ENCODE data around the gene ID3.
A peak's percentile ranks its signal among the peaks of the same experiment; 100 is the strongest.

The ID3 gene

GRCh38 chr1:23570001-23570691 lies 10.8 kb upstream of the ID3 start:
- no peak overlapping the region for H3K9ac ChIP-seq (ENCODE audit: low read length)
- no peaks in the 10 kb centered on the region for H3K27me3 ChIP-seq (ENCODE audit: control insufficient read depth, insufficient read depth, low read length)
- H3K36me3 ChIP-seq (ENCODE audit: control insufficient read depth, low read depth, low read length), result no peaks in the 10 kb centered on the region
- no peaks in the 10 kb centered on the region for H3K9me3 ChIP-seq (ENCODE audit: control insufficient read depth, low read depth, low read length)
- H3K4me3 ChIP-seq (ENCODE audit: low read length), result no peak overlapping the region
- no peak overlapping the region for H3K27ac ChIP-seq (ENCODE audit: low read length)
- peaks cover 13% of the 10 kb centered on the region for H3K4me1 ChIP-seq (ENCODE audit: control insufficient read depth, low read depth, low read length)

GRCh38 chr1:23568608-23569383 lies 9.5 kb upstream of the ID3 start:
- Histone ChIP-seq H3K9me3 (ENCODE audit: control insufficient read depth, low read depth, low read length) (no peaks in the 10 kb centered on the region), H3K4me1 (ENCODE audit: control insufficient read depth, low read depth, low read length) (peaks cover 15% of the 10 kb centered on the region), H3K27me3 (ENCODE audit: control insufficient read depth, insufficient read depth, low read length) (no peaks in the 10 kb centered on the region), H3K36me3 (ENCODE audit: control insufficient read depth, low read depth, low read length) (no peaks in the 10 kb centered on the region), H3K4me3 (ENCODE audit: low read length) (peak overlapping the region; percentile 46), H3K9ac (ENCODE audit: low read length) (peak overlapping the region; percentile 67), H3K27ac (ENCODE audit: low read length) (peak overlapping the region; percentile 18)

- no peaks in the 10 kb centered on the region for H3K27me3 ChIP-seq (ENCODE audit: control insufficient read depth, insufficient read depth, low read length)
- H3K9ac ChIP-seq (ENCODE audit: low read length), result peak overlapping the region; percentile 67
- H3K9me3 ChIP-seq (ENCODE audit: control insufficient read depth, low read depth, low read length), result no peaks in the 10 kb centered on the region
- H3K4me3 ChIP-seq (ENCODE audit: low read length), result peak overlapping the region; percentile 46
- H3K27ac ChIP-seq (ENCODE audit: low read length), result peak overlapping the region; percentile 18
- peaks cover 16% of the 10 kb centered on the region for H3K4me1 ChIP-seq (ENCODE audit: control insufficient read depth, low read depth, low read length)
- H3K36me3 ChIP-seq (ENCODE audit: control insufficient read depth, low read depth, low read length), result no peaks in the 10 kb centered on the region
These were observed 8.8 kb upstream of the ID3 start for GRCh38 chr1:23567996-23568607.

GRCh38 chr1:23567629-23567995 lies 8.3 kb upstream of the ID3 start:
- Histone ChIP-seq H3K36me3 (ENCODE audit: control insufficient read depth, low read depth, low read length) (no peaks in the 10 kb centered on the region), H3K27ac (ENCODE audit: low read length) (no peak overlapping the region), H3K4me1 (ENCODE audit: control insufficient read depth, low read depth, low read length) (peaks cover 21% of the 10 kb centered on the region), H3K27me3 (ENCODE audit: control insufficient read depth, insufficient read depth, low read length) (no peaks in the 10 kb centered on the region), H3K9ac (ENCODE audit: low read length) (no peak overlapping the region), H3K9me3 (ENCODE audit: control insufficient read depth, low read depth, low read length) (no peaks in the 10 kb centered on the region), H3K4me3 (ENCODE audit: low read length) (no peak overlapping the region)

GRCh38 chr1:23566304-23566703 lies 7.0 kb upstream of the ID3 start:
- Histone ChIP-seq H3K9me3 (ENCODE audit: control insufficient read depth, low read depth, low read length) (no peaks in the 10 kb centered on the region), H3K27me3 (ENCODE audit: control insufficient read depth, insufficient read depth, low read length) (no peaks in the 10 kb centered on the region), H3K4me1 (ENCODE audit: control insufficient read depth, low read depth, low read length) (peaks cover 30% of the 10 kb centered on the region), H3K36me3 (ENCODE audit: control insufficient read depth, low read depth, low read length) (no peaks in the 10 kb centered on the region), H3K9ac (ENCODE audit: low read length) (no peak overlapping the region), H3K4me3 (ENCODE audit: low read length) (no peak overlapping the region), H3K27ac (ENCODE audit: low read length) (no peak overlapping the region)

GRCh38 chr1:23565776-23566175 lies 6.5 kb upstream of the ID3 start:
- Histone ChIP-seq H3K9me3 (ENCODE audit: control insufficient read depth, low read depth, low read length) (no peaks in the 10 kb centered on the region), H3K36me3 (ENCODE audit: control insufficient read depth, low read depth, low read length) (no peaks in the 10 kb centered on the region), H3K9ac (ENCODE audit: low read length) (no peak overlapping the region), H3K27me3 (ENCODE audit: control insufficient read depth, insufficient read depth, low read length) (no peaks in the 10 kb centered on the region), H3K4me1 (ENCODE audit: control insufficient read depth, low read depth, low read length) (peaks cover 35% of the 10 kb centered on the region), H3K27ac (ENCODE audit: low read length) (no peak overlapping the region), H3K4me3 (ENCODE audit: low read length) (no peak overlapping the region)

GRCh38 chr1:23564529-23565122 lies 5.3 kb upstream of the ID3 start:
- H3K27me3 ChIP-seq (ENCODE audit: control insufficient read depth, insufficient read depth, low read length), result peaks cover 3% of the 10 kb centered on the region
- H3K9ac ChIP-seq (ENCODE audit: low read length), result no peak overlapping the region
- H3K9me3 ChIP-seq (ENCODE audit: control insufficient read depth, low read depth, low read length), result no peaks in the 10 kb centered on the region
- no peaks in the 10 kb centered on the region for H3K36me3 ChIP-seq (ENCODE audit: control insufficient read depth, low read depth, low read length)
- H3K4me1 ChIP-seq (ENCODE audit: control insufficient read depth, low read depth, low read length), result peaks cover 46% of the 10 kb centered on the region
- H3K4me3 ChIP-seq (ENCODE audit: low read length), result no peak overlapping the region
- no peak overlapping the region for H3K27ac ChIP-seq (ENCODE audit: low read length)

- Histone ChIP-seq H3K4me1 (ENCODE audit: control insufficient read depth, low read depth, low read length) (peaks cover 39% of the 10 kb centered on the region), H3K9me3 (ENCODE audit: control insufficient read depth, low read depth, low read length) (no peaks in the 10 kb centered on the region), H3K27me3 (ENCODE audit: control insufficient read depth, insufficient read depth, low read length) (peaks cover 3% of the 10 kb centered on the region), H3K9ac (ENCODE audit: low read length) (no peak overlapping the region), H3K36me3 (ENCODE audit: control insufficient read depth, low read depth, low read length) (no peaks in the 10 kb centered on the region), H3K27ac (ENCODE audit: low read length) (no peak overlapping the region), H3K4me3 (ENCODE audit: low read length) (no peak overlapping the region)
These were observed 4.6 kb upstream of the ID3 start for GRCh38 chr1:23563755-23564374.

- Histone ChIP-seq H3K9ac (ENCODE audit: low read length) (no peak overlapping the region), H3K4me1 (ENCODE audit: control insufficient read depth, low read depth, low read length) (peaks cover 34% of the 10 kb centered on the region)
These were observed 3.7 kb upstream of the ID3 start for GRCh38 chr1:23563003-23563402.

GRCh38 chr1:23562137-23562876 lies 3.0 kb upstream of the ID3 start:
- Histone ChIP-seq H3K9me3 (ENCODE audit: control insufficient read depth, low read depth, low read length) (no peaks in the 10 kb centered on the region), H3K36me3 (ENCODE audit: control insufficient read depth, low read depth, low read length) (peaks cover 7% of the 10 kb centered on the region), H3K4me3 (ENCODE audit: low read length) (peak overlapping the region; percentile 36), H3K9ac (ENCODE audit: low read length) (peak overlapping the region; percentile 17), H3K27me3 (ENCODE audit: control insufficient read depth, insufficient read depth, low read length) (peaks cover 3% of the 10 kb centered on the region), H3K4me1 (ENCODE audit: control insufficient read depth, low read depth, low read length) (peaks cover 38% of the 10 kb centered on the region), H3K27ac (ENCODE audit: low read length) (no peak overlapping the region)

More at GRCh38 chr1:23563003-23563402, 3.7 kb upstream of the ID3 start:
- H3K27me3 ChIP-seq (ENCODE audit: control insufficient read depth, insufficient read depth, low read length), result peaks cover 3% of the 10 kb centered on the region
- no peaks in the 10 kb centered on the region for H3K9me3 ChIP-seq (ENCODE audit: control insufficient read depth, low read depth, low read length)
- H3K4me3 ChIP-seq (ENCODE audit: low read length), result no peak overlapping the region
- no peak overlapping the region for H3K27ac ChIP-seq (ENCODE audit: low read length)
- H3K36me3 ChIP-seq (ENCODE audit: control insufficient read depth, low read depth, low read length), result peaks cover under 1% of the 10 kb centered on the region

- Histone ChIP-seq H3K27me3 (ENCODE audit: control insufficient read depth, insufficient read depth, low read length) (peaks cover 3% of the 10 kb centered on the region), H3K36me3 (ENCODE audit: control insufficient read depth, low read depth, low read length) (peaks cover 7% of the 10 kb centered on the region), H3K4me3 (ENCODE audit: low read length) (peak overlapping the region; percentile 36), H3K9me3 (ENCODE audit: control insufficient read depth, low read depth, low read length) (no peaks in the 10 kb centered on the region), H3K9ac (ENCODE audit: low read length) (peak overlapping the region; percentile 17), H3K4me1 (ENCODE audit: control insufficient read depth, low read depth, low read length) (peaks cover 44% of the 10 kb centered on the region), H3K27ac (ENCODE audit: low read length) (no peak overlapping the region)
These were observed 2.5 kb upstream of the ID3 start for GRCh38 chr1:23561813-23562100.
